ENCODE measurements around the gene NRAP.

DNA sequence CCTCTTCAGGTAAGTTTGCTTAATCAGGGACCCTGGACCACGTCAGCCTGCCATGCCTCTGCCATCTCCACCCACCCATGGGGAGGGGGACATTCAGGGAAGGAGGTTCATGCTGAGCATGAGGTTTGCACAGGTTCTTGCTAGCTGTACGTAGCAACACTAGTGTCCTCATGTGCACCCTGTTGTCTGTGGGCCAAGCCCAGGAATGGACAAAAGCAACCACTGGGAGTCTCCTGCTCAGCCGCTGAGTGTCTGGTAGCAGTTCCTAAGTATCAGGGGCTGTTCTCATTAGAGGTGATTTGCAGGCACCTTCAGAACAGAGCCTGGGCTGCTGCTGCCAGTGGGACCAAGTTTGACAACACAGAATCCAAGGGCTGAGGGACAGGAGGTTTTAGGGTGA lies 33.8 kb upstream of the NRAP start:
- TF ChIP-seq POLR2A (IDR thresholded peaks at IDR 0.05; ENCODE audit: low read depth, low read length) (no peak), FOS (IDR thresholded peaks at IDR 0.05; ENCODE audit: borderline replicate concordance, insufficient read depth, low read length) (no peak), EZH2 (IDR thresholded peaks at IDR 0.05; ENCODE audit: borderline replicate concordance, low read depth, low read length, severe bottlenecking) (no peak), GATA2 (IDR thresholded peaks at IDR 0.05; ENCODE audit: insufficient read depth, insufficient read length, low read depth, low read length) (no peak), POLR2AphosphoS5 (IDR thresholded peaks at IDR 0.05; ENCODE audit: insufficient read depth, low read depth, low read length) (no peak)
- TF ChIP-seq, protein P1, sequence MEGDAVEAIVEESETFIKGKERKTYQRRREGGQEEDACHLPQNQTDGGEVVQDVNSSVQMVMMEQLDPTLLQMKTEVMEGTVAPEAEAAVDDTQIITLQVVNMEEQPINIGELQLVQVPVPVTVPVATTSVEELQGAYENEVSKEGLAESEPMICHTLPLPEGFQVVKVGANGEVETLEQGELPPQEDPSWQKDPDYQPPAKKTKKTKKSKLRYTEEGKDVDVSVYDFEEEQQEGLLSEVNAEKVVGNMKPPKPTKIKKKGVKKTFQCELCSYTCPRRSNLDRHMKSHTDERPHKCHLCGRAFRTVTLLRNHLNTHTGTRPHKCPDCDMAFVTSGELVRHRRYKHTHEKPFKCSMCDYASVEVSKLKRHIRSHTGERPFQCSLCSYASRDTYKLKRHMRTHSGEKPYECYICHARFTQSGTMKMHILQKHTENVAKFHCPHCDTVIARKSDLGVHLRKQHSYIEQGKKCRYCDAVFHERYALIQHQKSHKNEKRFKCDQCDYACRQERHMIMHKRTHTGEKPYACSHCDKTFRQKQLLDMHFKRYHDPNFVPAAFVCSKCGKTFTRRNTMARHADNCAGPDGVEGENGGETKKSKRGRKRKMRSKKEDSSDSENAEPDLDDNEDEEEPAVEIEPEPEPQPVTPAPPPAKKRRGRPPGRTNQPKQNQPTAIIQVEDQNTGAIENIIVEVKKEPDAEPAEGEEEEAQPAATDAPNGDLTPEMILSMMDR (IDR thresholded peaks at IDR 0.05; ENCODE audit: extremely low read depth in 1 of 2, insufficient read depth in 1 of 2, low read depth in 1 of 2, low read length in 2 of 2), result no peak
- TF ChIP-seq, protein P2, sequence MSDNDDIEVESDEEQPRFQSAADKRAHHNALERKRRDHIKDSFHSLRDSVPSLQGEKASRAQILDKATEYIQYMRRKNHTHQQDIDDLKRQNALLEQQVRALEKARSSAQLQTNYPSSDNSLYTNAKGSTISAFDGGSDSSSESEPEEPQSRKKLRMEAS (IDR thresholded peaks at IDR 0.05; ENCODE audit: insufficient read depth, insufficient read length), result no peak

All from endothelial cell of umbilical vein (primary cell).